K562 (cell line): Measurements from ENCODE around the gene PRR14. TPM values are rescaled to one million over a fixed set of nuclear protein-coding genes. Genes with fewer than 3 reads are reported as not detected.

Experiments
- ELK1 ChIP-seq: sonication (generic); formaldehyde crosslinking; IDR thresholded peaks from 2 replicates; pipeline ENCODE4 v1.8.1; 2022; ENCODE audit warnings: missing genetic modification reagents
- FOS ChIP-seq: IDR thresholded peaks from 3 replicates; pipeline ENCODE4 v1.6.1; 2011; ENCODE audit not compliant: insufficient read length; ENCODE audit errors: extremely low read depth
- FOXA1 ChIP-seq: fragments of 450-650 bp; IDR thresholded peaks from 2 replicates; pipeline ENCODE4 v1.6.1; 2016; ENCODE audit warnings: mild to moderate bottlenecking, borderline replicate concordance
- FOXK1 ChIP-seq: sonication (generic); formaldehyde crosslinking; IDR thresholded peaks from 2 replicates; pipeline ENCODE4 v1.8.0; 2022; ENCODE audit warnings: missing genetic modification reagents, mild to moderate bottlenecking, borderline replicate concordance
- KDM2B ChIP-seq: fragments of 250-450 bp; sonication (Bioruptor Pico); IDR thresholded peaks from 2 replicates; pipeline ENCODE4 v1.8.0; 2021; ENCODE audit warnings: mild to moderate bottlenecking, moderate library complexity
- SMAD3 ChIP-seq: fragments of 450-650 bp; formaldehyde crosslinking; conservative IDR thresholded peaks from 2 replicates; pipeline ENCODE4 v1.4.0; 2020; ENCODE audit warnings: mild to moderate bottlenecking
- TCF15 ChIP-seq: fragments of 250-450 bp; sonication (Bioruptor Pico); IDR thresholded peaks from 2 replicates; pipeline ENCODE4 v1.8.0; 2022; ENCODE audit warnings: moderate library complexity, mild to moderate bottlenecking, inconsistent platforms
- TCF7L2 ChIP-seq: fragments of 150-350 bp; IDR thresholded peaks from 2 replicates; pipeline ENCODE4 v1.6.1; 2016; ENCODE audit warnings: low read depth, mild to moderate bottlenecking, low read length, moderate library complexity
- TRIM28 ChIP-seq: fragments of 450-650 bp; IDR thresholded peaks from 2 replicates; pipeline ENCODE4 v1.6.1; 2017
- ZNF449 ChIP-seq: fragments of 250-450 bp; sonication (Bioruptor Pico); IDR thresholded peaks from 2 replicates; pipeline ENCODE4 v1.8.0; 2022; ENCODE audit warnings: moderate library complexity, mild to moderate bottlenecking, inconsistent platforms
- polyA plus RNA-seq, 8 experiments: library from polyadenylated mRNA; depleted of rRNA in 4 of 8; stranded (reverse) in 5 of 8; unstranded in 3 of 8; fragments of >200 nt; fragmentation: Nextera tagmentation in 2 of 8; fragmentation: Illumina TruSeq in 1 of 8; extraction: Ambion mirVana in 2 of 8; extraction: Trizol in 1 of 8; gene quantifications; 2 replicates each; pipeline versions ENCODE4 v1.2.1 to v1.2.3, GENCODE V29; 2011 to 2014; ENCODE audit warnings: inconsistent platforms in 1 of 8, missing spikeins in 1 of 8
- total RNA-seq, 7 experiments: library from RNA; depleted of rRNA in 6 of 7; stranded (reverse); fragments of >200 nt in 6 of 7; fragmentation: Illumina TruSeq in 2 of 7; extraction: Trizol in 2 of 7; gene quantifications; 2 replicates each; pipeline versions ENCODE4 v1.2.1 to v1.2.3, GENCODE V29; 2011 to 2021; ENCODE audit warnings: low replicate concordance in 1 of 7
- TF ChIP-seq, protein P1 (sequence below): IDR thresholded peaks from 2 replicates; pipeline ENCODE4 v1.6.1; 2011; ENCODE audit warnings: borderline replicate concordance, low read depth, mild to moderate bottlenecking, moderate library complexity, low read length; ENCODE audit not compliant: insufficient read depth, poor library complexity, severe bottlenecking
- TF ChIP-seq, protein P2 (sequence below): IDR thresholded peaks from 2 replicates; pipeline ENCODE4 v1.6.1; 2014; ENCODE audit warnings: antibody characterized with exemption
- TF ChIP-seq, protein P3 (sequence below): sonication (generic); formaldehyde crosslinking; IDR thresholded peaks from 2 replicates; pipeline ENCODE4 v1.8.1; 2023; ENCODE audit warnings: mild to moderate bottlenecking, missing genetic modification reagents

The PRR14 gene
- total and polyA plus RNA-seq, 9 of the 15 experiments (the other 6 are each of a cell fraction or from before 2014, with no cell fraction given) = 2.2 to 63.1 (median 11.5) TPM

DNA sequence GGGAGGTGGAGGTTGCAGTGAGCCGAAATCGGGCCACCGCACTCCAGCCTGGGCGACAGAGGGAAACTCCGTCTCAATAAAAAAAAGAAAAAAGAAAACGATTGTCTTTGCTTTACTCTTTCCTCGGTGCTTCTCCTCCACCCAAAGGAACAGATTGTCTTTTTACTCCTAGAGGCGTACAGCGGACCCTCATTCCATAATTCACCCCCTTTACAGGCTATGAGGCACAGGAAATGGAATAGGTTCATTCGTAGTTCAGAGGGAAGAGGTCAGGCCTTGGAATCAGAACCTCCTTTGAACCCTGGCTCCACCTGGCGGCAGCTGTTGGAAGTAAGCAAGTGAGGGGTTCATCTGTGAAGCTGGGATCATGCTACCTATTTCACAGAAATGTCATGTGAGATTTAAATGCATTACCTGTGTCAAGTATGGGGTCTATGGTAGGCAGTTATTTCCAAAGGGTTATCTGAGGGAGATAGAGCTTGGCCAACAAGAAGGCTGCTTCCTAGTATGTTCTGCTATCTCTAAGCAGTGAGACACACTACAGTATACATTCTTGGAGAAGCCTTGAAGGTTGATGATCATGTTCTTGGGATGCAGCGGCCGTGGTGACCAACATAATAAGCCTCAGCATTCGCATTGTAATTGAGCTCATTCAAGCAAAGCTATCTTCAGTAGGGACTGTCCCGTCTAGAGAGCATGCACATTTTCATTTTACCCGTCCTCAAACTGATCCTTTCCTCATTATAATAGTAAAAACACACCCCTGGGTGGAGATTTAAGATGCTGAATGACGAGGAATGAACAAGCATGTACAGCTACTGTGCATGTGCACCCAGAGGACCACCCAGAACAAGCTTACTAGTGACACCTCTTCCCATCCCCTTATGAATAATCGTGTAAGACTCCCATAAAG, 21.9 kb upstream of the PRR14 start (continued):
- TF ChIP-seq, protein P1, sequence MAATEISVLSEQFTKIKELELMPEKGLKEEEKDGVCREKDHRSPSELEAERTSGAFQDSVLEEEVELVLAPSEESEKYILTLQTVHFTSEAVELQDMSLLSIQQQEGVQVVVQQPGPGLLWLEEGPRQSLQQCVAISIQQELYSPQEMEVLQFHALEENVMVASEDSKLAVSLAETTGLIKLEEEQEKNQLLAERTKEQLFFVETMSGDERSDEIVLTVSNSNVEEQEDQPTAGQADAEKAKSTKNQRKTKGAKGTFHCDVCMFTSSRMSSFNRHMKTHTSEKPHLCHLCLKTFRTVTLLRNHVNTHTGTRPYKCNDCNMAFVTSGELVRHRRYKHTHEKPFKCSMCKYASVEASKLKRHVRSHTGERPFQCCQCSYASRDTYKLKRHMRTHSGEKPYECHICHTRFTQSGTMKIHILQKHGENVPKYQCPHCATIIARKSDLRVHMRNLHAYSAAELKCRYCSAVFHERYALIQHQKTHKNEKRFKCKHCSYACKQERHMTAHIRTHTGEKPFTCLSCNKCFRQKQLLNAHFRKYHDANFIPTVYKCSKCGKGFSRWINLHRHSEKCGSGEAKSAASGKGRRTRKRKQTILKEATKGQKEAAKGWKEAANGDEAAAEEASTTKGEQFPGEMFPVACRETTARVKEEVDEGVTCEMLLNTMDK = peak; percentile 16
- TF ChIP-seq ZNF449 (CRISPR knock-in tag) (no peak), TCF15 (CRISPR knock-in tag) (no peak), FOS (no peak), FOXA1 (no peak), FOXK1 (CRISPR knock-in tag) (no peak), TRIM28 (no peak), KDM2B (CRISPR knock-in tag) (no peak), SMAD3 (CRISPR knock-in tag) (no peak), TCF7L2 (no peak), ELK1 (CRISPR knock-in tag) (no peak)
- TF ChIP-seq, protein P2, sequence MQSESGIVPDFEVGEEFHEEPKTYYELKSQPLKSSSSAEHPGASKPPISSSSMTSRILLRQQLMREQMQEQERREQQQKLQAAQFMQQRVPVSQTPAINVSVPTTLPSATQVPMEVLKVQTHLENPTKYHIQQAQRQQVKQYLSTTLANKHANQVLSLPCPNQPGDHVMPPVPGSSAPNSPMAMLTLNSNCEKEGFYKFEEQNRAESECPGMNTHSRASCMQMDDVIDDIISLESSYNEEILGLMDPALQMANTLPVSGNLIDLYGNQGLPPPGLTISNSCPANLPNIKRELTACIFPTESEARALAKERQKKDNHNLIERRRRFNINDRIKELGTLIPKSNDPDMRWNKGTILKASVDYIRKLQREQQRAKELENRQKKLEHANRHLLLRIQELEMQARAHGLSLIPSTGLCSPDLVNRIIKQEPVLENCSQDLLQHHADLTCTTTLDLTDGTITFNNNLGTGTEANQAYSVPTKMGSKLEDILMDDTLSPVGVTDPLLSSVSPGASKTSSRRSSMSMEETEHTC = no peak
- TF ChIP-seq, protein P3, sequence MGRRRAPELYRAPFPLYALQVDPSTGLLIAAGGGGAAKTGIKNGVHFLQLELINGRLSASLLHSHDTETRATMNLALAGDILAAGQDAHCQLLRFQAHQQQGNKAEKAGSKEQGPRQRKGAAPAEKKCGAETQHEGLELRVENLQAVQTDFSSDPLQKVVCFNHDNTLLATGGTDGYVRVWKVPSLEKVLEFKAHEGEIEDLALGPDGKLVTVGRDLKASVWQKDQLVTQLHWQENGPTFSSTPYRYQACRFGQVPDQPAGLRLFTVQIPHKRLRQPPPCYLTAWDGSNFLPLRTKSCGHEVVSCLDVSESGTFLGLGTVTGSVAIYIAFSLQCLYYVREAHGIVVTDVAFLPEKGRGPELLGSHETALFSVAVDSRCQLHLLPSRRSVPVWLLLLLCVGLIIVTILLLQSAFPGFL = no peak
